Choroid plexus epithelial cell (primary cell): ENCODE data around the gene SLC25A22.

Experiments
- DNase-seq: peaks from one replicate; pipeline ENCODE4 v3.0.0-alpha.2; 2010; ENCODE audit warnings: low read depth
- H3K4me3 ChIP-seq: 2 replicates; pipeline ENCODE4 v1.5.1; 2011; ENCODE audit warnings: low read depth, mild to moderate bottlenecking, control low read depth, low read length, moderate library complexity
- CTCF ChIP-seq: conservative IDR thresholded peaks from 2 replicates; pipeline ENCODE4 v1.5.1; 2011; ENCODE audit warnings: low read depth, mild to moderate bottlenecking, control low read depth, inconsistent platforms, low read length, moderate library complexity

SLC25A22 gene

GRCh38 chr11:746289-747157 lies 51.6 kb downstream of the SLC25A22 start:
- no peak for TF ChIP-seq CTCF
- peak; percentile 14 for DNase-seq
- peak overlapping the region; percentile 83 for H3K4me3 ChIP-seq

- no peak overlapping the region for H3K4me3 ChIP-seq
- no peak for TF ChIP-seq CTCF
- DNase-seq, result no peak
These were observed 52.7 kb downstream of the SLC25A22 start for GRCh38 chr11:745428-745827.

GRCh38 chr11:742571-743201 lies 55.4 kb downstream of the SLC25A22 start:
- no peak for TF ChIP-seq CTCF
- no peak overlapping the region for H3K4me3 ChIP-seq
- no peak for DNase-seq

- no peak overlapping the region for H3K4me3 ChIP-seq
- DNase-seq, result no peak
- TF ChIP-seq CTCF, result no peak
These were observed 55.9 kb downstream of the SLC25A22 start for GRCh38 chr11:742156-742546.
